ENCODE measurements around the gene FGF14. TPM values are rescaled to one million over a fixed set of nuclear protein-coding genes. Genes with fewer than 3 reads are reported as not detected.

FGF14 gene
- total and polyA plus RNA-seq, 2 donors (not counting 3 experiments of a cell fraction or from before 2014, with no cell fraction given) = not detected

DNA sequence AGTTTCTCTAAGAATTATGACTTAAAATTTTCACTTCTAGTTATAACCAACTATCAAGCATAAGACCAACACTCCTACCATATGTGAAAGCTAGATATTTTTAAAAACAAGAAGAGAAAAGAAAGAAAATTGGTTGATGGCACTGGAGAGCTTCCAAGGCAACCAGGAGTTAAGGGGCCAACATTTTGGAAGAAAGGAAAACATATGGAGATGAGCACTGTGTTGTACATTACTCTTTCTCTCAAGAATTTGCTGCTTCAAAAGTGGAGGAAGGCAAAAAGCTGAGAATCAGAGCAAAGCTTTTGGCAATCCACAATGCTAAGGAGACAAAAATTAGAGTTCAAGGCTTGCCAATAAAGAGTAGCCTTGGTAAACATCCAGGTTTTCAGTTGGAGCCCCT lies 503.2 kb downstream of the FGF14 start:
- no peaks in the 10 kb centered on the region for H3K79me2 ChIP-seq (ENCODE audit: control insufficient read depth, insufficient read depth, low read length)
- intact Hi-C loops (cut with micrococcal nuclease) = no loop called here
- no TSS peak for BruUV-seq (replicated peaks)
- H3K4me3 ChIP-seq (replicated peaks in 1 of 3; ENCODE audit: insufficient read depth in 1 of 3, low read depth in 1 of 3, low read length in 3 of 3) = no peak overlapping the region
- DNase-seq (ENCODE audit: low read depth, low spot score) (no peak), FAIRE-seq (no peak)
- ChIA-PET CTCF (interaction anchor here (0.9 to 1.2 kb wide), 2 partner anchors 11 to 13 kb away, joined by 3 read pairs; no protein-coding TSS in a partner anchor), POLR2A (no interaction called here)
- no peaks in the 10 kb centered on the region for H3K4me1 ChIP-seq (ENCODE audit: control insufficient read depth, extremely low read depth, insufficient read depth, low read length)
- dilution Hi-C loops (cut with MboI; ENCODE audit: extremely low pct_ligation_motif_present, low sequenced_read_pairs) = no loop called here
- no peak overlapping the region for H3K27ac ChIP-seq (ENCODE audit: insufficient read depth, low read depth, low read length)
- no peaks in the 10 kb centered on the region for H3K27me3 ChIP-seq (ENCODE audit: control insufficient read depth in 2 of 2, insufficient read depth in 2 of 2, low read length in 2 of 2)
- no peaks in the 10 kb centered on the region for H3K9me3 ChIP-seq (replicated peaks; ENCODE audit: control insufficient read depth, insufficient read depth, low read length)
- TF ChIP-seq GATA2 (IDR thresholded peaks at IDR 0.05; ENCODE audit: insufficient read depth, insufficient read length, low read depth, low read length) = no peak
- no peak for TF ChIP-seq POLR2AphosphoS5 (IDR thresholded peaks at IDR 0.05; ENCODE audit: insufficient read depth, low read depth, low read length)
- no peak for TF ChIP-seq CTCF (IDR thresholded peaks at IDR 0.05; ENCODE audit: extremely low read depth in 1 of 2, insufficient read depth in 1 of 2, low read depth in 1 of 2, low read length in 2 of 2)
- no peak for TF ChIP-seq MYC (IDR thresholded peaks at IDR 0.05; ENCODE audit: low read depth, low read length)
- no peak for TF ChIP-seq JUN (IDR thresholded peaks at IDR 0.05; ENCODE audit: borderline replicate concordance, insufficient read depth, insufficient read length, low read depth)
- TF ChIP-seq EZH2 (IDR thresholded peaks at IDR 0.05; ENCODE audit: borderline replicate concordance, low read depth, low read length, severe bottlenecking) = no peak
- TF ChIP-seq FOS (IDR thresholded peaks at IDR 0.05; ENCODE audit: borderline replicate concordance, insufficient read depth, low read length) = no peak
- TF ChIP-seq POLR2A (IDR thresholded peaks at IDR 0.05; ENCODE audit: low read depth, low read length) = no peak
- TF ChIP-seq, protein P1, sequence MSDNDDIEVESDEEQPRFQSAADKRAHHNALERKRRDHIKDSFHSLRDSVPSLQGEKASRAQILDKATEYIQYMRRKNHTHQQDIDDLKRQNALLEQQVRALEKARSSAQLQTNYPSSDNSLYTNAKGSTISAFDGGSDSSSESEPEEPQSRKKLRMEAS (IDR thresholded peaks at IDR 0.05; ENCODE audit: insufficient read depth, insufficient read length) = no peak
- no peaks in the 10 kb centered on the region for H4K20me1 ChIP-seq (replicated peaks; ENCODE audit: control insufficient read depth, extremely low read depth, insufficient read depth, low read length)
- H3K36me3 ChIP-seq (ENCODE audit: control insufficient read depth in 2 of 2, extremely low read depth in 1 of 2, insufficient read depth in 2 of 2, low read length in 2 of 2) = no peaks in the 10 kb centered on the region
- H3K9me1 ChIP-seq (replicated peaks; ENCODE audit: control insufficient read depth, extremely low read depth, insufficient read depth, low read length) = no peaks in the 10 kb centered on the region
- no peak overlapping the region for H3K9ac ChIP-seq (replicated peaks; ENCODE audit: extremely low read depth, insufficient read depth, low read length)
- H2AFZ ChIP-seq (ENCODE audit: low read depth, low read length) = no peak overlapping the region
- H3K4me2 ChIP-seq (ENCODE audit: insufficient read depth, low read length) = no peak overlapping the region
